ENCODE measurements around the gene PAFAH2.
A peak's percentile ranks its signal among the peaks of the same experiment; 100 is the strongest.
"Not testable (repeated sequence)": the region's sequence is repeated elsewhere in the genome, so short reads cannot be mapped to it uniquely, and the experiment has no call there.

Gene PAFAH2

DNA sequence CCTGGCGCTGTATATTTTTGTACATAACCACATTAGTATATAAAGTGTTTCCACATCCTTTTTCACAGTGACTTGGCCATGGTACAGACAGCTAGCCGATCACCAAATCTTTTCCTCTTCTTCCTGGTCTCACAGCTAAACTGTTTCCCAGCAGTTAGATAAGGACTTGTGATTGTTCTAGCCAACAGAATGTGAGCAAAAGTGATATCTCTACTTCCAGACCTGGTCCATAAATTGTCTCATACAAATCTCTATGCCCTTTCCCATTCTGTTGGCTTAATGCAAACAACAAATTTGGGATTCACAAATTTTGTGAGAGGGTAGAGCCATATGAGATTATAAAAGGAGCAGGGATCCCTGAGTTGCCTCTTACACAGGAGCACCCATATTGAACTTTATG lies 19.5 kb downstream of the PAFAH2 start:
- no peak for DNase-seq

DNA sequence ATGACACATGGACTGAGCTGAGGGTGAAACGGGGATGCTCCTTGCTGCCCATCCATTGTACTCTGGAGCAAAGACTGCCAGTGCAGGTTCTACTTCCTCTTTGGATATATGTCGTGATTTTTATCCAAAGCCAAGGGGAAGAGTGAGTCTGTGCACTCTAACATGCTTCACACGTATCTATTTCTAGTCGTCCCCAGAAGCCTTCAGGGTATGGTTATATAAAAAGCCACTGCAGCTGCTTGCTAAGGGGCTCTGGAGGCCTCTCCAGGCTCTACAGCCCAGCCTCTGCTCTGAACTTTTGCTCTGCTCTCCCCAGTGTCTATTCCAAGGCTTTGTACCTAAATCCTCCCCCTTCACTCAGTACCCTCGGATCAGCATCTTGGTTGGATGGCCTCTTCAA lies 20.1 kb downstream of the PAFAH2 start:
- DNase-seq: no peak

DNA sequence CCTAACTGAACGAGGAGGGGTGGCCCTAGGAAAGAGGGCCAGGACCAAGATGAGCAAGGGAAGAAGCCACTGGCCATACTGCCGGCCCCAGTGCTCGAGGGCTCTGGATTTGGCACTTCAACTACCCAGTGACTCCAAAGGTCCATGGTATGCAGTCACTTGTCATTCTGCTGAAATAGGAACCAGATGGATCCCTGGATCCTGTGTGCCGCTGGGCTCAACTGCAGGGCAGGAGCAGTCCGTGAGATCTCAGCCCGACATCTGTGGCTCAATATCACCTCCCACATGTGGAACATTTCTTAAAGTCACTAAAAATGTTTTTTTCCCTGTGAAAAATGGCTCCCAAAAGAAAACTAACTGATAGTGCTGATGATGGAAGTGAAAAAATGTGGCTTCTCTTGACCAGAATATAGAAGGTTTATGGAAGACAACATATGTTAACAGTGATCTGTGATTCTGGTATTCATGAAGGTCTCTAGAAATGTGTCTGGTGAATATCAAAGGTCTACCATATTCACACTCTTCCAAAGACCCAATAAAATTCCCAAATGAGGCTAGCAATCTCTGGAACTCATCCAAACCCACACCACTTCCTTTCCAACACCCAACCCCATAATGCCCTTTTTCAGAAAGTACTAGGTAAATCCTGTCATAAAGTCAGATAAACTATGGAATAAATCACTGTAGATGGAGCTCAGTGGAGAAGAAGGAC lies 24.1 kb downstream of the PAFAH2 start:
- no peak for DNase-seq

DNA sequence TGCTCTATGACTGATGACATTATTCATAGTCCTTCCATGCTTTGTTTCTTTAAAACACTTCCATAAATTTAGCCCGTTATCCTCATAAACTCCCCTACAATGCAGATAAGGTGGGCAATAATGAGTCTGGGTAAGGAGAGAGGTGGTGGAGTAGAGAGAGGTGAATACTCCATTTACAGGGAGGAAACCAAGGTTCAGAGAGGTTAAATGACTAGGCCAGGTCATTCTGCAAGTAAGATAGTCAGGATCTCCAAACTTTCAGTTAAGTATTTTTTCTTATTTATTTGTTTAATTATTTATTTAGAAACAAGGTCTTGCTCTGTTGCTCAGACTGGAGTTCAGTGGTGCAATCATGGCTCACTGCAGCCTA lies 26.1 kb downstream of the PAFAH2 start:
- DNase-seq: no peak

DNA sequence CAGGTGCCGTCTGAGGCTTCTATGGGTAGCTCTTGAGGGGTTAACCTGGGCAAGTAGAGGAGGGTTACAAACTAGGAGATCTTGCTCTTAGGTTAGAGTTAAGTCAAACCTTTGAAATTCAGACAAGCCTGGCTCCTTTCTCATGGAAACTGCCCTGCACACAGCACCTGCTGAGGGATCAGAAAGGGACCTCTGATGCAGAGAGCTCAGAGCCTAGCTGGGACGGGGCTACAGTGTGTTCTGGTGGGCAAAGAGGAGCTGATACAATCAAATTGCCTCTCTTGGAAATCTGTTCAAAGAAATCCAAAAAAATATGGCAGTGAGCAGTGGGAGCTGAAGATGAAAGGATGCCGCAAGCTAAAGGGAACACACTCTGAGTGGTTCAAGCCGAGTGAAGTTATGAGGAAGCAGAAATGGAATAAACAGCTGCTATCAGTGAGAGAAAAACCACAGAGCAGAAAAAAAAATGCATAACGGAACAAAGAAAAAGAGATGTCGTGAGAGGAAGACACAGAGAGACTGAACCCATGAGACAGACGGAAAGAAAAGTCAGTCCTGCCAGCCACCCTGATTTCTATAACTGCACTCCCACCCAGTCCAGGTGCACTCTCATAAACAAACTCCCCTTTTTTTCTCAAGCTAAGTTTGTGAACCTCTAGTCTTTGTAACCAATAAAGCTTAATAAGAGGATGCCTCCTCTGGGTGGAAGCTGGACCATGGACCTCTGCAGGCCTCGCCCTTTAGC lies 26.6 kb downstream of the PAFAH2 start:
- DNase-seq: no peak

DNA sequence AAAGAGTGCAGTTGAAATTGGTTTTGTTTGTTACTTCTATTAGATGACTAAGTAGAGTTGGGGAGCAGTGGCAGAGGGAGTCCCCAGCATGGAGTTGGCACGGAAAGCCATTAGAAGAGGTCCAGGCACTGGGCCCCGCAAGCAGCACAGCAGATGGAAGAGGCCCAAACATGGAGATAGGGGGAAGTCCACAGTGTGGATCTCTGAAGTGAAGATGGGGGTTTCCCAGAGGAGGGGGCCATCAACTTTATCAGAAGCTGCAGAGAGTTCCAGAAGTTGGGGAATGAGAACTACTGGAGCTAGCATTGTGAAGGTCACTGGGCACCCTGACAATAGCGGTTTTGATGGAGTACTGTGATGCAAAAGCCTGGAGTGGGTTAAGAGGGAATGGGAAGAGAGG lies 30.6 kb downstream of the PAFAH2 start:
- no peak for DNase-seq

DNA sequence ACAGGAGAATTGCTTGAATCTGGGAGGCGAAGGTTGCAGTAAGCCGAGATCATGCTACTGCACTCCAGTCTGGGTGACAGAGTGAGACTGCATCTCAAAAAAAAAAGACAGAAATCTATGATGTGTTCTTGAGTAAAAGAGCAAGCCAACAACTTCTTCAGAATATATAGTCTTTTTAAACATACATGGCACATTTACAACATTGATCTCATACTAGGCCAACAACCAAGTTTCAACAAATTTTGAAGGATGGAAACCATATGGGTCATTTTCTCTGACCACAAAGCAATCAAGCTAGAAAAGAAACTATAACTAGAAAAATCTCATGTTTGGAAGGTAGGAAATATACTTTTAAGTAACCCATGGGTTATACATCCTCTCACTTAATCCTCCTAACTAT lies 38.3 kb downstream of the PAFAH2 start:
- DNase-seq: no peak

DNA sequence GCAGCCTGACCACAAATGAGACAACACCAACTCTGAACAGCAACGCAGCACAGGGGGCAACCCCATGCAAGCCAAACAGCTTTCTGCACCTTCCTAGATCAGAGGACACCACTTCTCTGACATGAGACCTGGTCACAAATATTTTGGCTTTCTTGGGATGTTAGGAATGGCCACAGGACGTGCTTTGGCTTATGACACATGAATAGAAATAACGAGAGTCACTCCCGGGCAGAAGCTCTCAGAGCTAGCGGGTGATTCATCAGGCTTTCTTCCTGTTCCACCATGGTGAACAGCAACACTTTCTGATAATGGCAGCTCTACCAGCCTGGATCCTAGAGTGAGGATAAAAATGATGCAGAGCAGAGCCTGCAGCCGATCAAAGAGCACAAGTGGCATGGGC lies 39.4 kb downstream of the PAFAH2 start:
- DNase-seq: no peak

DNA sequence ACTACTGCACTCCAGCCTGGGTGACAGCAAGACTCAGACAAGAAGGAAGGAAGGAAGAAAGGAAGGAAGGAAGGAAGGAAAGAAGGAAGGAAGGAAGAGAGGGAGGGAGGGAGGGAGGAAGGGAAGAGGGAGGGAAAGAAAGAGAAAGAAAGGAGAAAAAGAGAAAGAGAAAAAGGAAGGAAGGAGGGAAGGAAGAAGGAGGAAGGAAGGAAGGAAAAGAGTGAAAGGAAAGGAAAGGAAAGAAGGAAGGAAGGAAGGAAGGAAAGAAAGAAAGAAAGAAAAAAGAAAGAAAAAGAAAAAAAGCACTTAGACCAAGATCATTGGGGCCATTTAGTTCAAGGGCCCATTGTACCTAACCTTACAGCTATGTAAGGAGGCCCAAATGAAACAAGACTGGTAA lies 42.3 kb downstream of the PAFAH2 start:
- no peak for DNase-seq

DNA sequence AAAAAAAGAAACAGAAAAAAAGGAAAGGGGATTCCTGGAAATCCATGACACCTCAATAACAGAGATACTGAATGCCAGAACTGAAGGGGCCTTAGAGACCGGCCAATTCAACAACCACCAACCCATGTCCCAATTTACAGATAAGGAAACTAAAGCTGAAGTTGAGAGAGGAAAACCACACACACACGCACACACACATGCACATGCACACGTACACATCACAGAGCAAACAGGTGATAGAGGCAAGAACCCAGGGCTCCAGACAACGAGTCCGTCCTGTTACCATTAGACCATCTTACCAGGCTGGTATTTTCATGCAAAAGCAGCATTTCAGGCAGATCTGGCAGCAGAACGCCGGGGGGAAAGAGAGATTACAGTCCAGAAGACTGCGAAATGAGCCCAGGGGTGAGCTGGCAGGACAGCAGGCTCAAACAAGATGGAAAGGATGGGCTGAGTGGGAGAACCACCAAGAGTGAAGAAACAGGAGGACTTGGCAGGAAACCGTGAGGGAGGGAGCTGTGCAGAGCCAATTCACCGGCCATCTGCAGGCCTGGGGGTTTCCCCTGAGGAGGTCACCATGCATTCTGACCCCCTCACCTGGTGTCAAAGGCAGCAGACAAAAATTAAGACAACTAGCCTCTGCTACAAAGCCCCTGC lies 43.5 kb downstream of the PAFAH2 start:
- DNase-seq: no peak

DNA sequence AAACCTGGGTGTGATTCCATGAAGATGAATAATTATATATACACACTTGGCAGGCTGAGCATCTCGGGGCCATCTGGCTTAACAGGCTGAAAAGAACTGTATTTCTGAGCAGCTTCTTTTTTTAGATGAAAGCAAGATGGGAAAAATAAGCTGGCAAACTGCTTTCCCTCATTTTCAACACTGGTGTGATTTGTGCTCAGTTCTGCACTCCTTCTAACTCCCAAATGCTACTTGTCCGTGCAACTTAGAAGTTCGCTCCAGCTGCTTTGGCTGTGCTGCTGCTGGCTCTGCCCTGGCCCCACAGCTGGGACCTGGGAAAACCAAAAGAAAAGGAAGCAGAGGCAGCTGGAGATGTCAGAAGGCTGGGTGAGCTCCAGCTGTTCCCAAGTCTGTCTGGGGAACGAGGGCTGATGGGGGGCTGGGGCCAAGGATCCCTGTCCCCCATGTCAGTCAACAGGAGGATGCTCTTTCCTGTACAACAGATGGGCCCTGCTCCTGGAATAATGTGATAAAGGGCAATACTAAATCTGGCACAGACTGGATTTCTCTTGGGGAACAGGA lies 44.9 kb downstream of the PAFAH2 start:
- DNase-seq: no peak

DNA sequence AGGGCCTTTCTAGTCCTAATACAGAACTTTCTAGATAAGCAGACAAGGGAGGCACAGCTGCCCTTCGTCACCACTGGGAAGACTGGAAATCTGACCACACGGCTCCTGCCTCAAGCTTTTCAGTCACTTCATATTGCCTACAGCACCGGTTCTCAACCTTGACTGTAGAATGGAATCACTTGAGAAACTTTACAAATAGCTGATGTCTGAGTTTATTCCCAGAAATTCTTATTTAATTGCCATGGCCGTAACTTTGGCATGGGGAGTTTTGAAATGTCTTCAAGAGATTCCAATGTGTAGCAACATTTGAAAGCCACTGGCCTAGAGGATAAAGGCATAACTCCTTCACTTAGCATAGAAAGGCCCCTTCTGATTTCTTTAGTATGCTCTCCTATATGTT lies 49.2 kb downstream of the PAFAH2 start:
- DNase-seq: no peak

DNA sequence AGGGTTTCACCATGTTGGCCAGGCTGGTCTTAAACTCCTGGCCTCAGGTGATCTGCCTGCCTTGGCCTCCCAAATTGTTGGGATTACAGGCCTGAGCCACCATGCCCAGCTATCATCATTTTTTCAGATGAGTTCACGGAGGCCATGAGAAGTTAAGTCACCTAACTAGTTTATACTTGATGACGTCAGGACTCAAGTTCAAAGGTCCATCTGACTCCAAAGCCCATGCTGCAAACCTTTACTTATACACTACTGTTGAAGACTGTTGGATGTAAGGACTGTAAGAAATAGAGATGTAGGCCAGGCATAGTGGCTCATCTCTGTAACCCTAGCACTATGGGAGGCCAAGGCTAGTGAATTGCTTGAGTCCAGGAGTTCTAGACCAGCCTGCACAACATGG lies 50.8 kb downstream of the PAFAH2 start:
- no peak for DNase-seq

DNA sequence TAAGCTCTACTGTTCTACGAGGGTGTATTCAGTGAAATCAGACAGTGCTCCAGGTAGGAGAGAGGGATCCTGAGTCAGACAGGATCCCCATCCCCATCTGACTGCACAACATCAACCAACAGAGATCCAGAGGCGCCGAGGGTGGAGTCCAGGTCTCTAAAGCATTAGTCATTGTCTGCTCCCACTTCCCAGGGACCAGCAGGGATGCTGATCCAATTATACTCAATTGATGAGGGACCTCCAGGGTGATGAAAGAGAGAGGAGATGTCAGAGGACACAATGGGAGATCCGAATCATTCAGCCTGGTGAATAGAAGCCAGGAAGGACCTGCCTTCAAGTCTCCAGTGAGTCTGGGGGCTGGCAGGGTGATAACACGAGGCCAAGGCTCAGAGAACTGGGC lies 52.1 kb downstream of the PAFAH2 start:
- DNase-seq: no peak

DNA sequence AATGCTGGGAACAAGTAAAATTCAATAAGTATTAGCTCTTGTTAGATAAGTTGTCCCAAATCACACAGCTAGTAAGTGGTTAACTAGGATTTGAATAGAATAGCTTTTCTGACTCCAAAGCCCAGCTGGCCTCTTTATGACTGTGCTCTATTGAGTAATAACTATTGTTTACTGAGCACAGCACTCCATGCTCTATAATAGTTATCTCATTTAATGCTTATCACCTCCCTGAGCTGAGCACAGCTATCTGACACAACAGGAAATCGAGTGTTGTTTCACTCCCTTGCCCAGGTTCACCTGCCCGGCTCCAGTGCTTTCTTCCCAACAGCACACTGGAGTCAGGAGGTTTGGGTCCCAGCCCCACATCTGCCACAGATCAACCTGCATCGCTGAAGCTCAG lies 52.9 kb downstream of the PAFAH2 start:
- DNase-seq: no peak

DNA sequence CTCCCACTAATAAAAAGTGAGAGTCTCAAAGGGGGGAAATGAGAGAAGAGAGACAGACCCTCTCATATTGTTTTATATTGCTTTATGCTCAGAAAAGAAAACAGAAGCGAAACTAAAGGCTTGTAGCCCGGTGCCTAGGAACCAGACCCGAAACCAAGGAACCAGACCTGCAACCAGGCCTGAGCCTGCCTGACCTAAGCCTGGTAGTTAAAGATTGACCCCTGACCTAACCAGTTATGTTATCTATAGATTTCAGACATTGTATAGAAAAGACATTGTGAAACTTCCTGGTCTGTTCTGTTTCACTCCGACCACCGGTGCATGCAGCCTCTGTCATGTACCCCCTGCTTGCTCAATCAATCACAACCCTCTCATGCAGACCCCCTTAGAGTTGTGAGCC lies 54.4 kb downstream of the PAFAH2 start:
- DNase-seq: not testable (repeated sequence)

DNA sequence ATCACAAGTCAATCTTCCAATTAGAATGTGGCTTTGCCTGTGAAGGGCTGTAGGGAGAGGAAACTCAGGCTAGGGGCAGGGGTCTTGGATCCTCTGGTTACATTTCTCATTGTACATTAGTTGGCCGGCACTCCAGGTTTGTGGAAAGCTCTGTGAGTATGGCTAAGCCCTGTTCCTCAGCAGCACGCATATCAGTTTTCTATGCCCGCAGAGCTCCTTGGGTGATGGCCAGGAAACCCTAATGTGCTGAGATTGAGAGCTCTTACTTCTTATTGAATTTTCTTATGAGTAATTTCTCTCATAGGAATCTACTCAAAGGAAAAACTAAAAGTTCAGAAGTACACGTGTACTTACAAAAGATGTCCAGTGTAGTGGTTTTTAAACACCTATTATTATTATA lies 60.9 kb downstream of the PAFAH2 start:
- DNase-seq: no peak

DNA sequence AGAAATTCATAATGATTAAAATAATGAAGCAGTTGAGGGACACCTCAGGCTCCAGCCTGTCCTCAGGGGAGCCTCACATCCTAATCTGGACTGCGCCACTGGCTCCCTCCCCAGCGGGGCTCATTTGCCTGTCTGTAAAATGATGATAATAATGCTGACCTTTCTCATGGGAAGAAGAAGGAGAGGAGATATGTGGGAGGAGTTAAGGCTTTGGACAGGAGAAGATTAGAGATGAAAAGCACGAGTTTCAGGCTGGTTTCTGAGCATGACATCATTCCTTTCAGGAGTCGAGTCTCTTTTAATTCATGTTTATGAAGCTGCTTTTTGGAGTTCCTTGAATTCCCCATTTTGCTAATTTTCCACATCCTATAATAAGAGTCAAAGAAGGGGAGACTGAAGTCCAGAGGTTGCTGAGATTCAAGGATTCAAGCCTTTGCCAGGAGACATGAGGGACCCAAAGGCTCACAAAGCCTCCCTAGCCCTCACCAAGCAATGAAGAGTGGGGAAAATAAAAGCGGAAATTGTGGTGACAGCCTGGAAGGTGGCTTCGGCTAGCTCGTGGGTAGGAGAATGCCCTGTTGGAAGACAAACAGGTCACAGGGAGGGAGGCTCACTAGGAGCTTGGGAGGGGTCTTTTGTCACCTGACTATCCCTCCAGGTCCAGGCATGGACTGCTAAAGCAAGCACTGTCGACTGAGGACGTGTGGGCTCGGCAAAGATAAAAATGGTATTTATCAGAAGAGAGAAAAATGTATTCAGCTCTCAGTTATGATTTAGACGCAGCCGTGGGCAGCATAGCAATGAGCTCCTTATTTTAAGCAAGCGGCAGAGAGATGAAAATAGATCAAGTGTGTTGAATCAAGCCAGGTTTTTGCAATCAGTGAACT lies 64.1 kb downstream of the PAFAH2 start:
- no peak for DNase-seq

DNA sequence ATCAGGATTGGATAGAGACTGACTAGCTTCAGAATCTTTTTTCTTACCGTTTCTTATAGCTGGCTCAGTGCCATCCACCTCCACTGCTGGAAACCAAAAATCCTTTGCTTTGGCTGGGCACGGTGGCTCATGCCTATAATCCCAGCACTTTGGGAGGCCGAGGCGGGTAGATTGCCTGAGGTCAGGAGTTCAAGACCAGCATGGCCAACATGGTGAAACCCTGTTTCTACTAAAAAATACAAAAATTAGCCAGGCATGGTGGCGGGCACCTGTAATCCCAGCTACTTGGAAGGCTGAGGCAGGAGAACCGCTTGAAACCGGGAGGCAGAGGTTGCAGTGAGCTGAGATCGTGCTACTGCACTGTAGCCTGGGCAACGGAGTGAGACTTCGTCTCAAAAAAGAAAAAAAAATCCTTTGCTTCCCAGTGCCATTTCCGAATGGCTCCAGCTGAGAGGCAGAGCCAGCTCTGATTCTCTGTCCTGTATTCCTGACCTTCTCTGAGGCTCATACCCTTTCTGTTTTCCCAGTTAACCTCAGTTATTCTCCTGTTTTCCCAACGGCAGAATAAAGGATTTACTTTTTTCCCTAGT lies 65.0 kb downstream of the PAFAH2 start:
- DNase-seq: not testable (repeated sequence)

DNA sequence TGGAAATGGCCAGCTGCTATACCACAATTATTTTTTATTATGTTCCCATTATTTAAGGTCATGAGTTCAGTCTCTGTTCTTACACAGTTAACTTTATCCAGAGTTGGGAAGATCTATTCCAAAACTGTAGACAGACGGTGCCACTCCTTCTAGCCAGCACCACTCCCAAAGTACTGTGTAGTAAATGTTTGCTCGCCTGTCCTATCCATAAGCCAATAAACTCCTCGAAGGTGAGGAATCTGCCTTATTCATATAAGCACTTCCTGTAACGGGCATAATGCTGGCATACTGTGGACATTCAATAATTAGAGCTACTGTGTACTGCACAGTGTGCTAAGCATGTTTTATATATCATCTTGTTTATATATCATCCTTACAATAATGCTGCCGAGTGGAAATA lies 65.5 kb downstream of the PAFAH2 start:
- no peak for DNase-seq

DNA sequence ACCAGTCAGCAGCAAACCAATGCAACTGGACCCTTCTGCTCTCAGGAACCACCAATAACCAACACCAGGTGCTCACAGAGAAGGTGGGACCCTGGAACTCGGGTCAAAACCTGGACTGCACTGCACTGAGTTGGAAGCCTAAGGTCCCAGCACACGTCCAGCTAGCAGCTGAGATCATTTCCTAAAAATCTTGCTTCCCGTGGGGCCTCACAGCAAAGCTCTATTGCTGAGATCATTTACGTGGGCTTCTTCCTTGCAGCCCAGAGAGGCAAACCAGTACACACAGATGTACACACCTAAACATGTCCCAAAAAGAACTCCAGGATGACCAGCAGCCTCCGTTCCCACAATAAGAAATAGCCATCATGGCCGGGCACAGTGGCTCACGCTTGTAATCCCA lies 68.8 kb downstream of the PAFAH2 start:
- no peak for DNase-seq

DNA sequence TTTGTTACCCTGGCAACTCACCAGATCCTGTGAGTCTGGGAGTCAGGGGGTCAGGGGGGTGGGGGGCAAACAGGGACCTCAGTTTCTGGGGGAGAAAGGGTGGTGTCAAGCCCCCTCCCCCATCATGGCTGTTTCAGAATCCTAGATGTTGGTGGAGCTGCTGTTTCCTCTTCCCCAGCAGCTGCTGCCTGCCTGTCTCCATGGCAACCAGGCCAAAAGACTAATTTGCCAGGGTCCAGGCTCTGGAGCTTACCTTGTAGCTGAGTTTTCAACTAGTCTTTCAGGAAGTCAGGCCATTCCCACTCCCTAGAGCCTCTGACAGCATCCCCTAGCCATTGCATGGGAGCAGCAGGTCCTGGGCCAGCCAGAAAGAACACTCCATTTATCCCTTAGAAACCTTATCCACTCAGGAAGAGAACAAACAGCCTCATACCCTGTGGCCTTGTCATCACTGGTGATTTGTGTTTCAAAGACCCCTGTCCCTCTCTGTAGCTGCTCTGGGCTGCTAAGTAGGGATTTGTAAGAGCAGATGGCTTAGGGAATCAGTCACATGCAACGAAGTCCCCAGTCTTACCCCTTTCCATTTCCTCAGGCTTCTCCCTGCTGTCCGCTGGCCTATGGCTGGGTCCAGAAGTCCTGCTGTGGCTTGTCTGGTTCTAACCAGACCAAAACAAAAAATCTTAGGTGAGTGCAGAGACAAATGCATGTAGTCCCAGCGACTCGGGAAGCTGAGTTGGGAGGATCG lies 70.2 kb downstream of the PAFAH2 start:
- DNase-seq: peak; percentile 28
